ENCODE results near the gene TRIP6. TPM values are rescaled to one million over a fixed set of nuclear protein-coding genes. Genes with fewer than 3 reads are reported as not detected.

TRIP6 gene
- total and polyA plus RNA-seq, 2 of the 8 experiments (the other 6 are each of a cell fraction or from before 2014, with no cell fraction given) = 88.4 to 103 TPM

DNA sequence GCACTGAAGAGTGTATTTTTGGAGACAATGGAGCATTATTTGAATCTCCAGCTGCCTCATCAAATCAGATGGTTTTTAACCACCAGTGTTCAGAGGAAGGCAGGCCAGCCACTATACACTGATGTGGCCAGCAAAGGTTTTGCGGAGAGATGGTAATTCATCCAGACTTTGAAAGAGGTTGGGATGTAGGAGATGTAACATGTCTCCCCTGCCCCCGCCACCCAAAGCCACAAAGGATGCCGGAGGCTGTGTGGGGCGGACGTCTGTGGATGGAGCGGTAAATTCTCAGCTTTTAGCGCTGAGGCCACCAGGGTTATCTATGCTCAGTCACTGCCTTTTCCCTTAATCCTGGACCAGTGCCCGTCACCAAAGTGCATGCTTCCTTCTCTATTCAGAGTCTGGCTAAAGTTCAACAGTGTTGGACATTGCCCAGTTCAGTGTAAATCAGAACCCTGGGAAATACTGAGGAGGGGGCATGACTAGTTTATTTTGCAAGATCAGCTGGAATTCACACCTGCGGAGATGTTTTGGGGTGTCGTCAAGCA lies 3.7 kb upstream of the TRIP6 start:
- no peak overlapping the region for H3K27ac ChIP-seq (ENCODE audit: low read depth, low read length)
- H3K23ac ChIP-seq (ENCODE audit: insufficient read length) = no peak overlapping the region
- no peak overlapping the region for H2BK20ac ChIP-seq (ENCODE audit: low read length)
- H3K79me2 ChIP-seq (ENCODE audit: control insufficient read depth in 1 of 2, insufficient read depth in 2 of 2, low read length in 2 of 2) = peaks cover 0 to 11% of the 10 kb centered on the region in 2 experiments; a peak in 3 of 4 replicates
- peaks cover 6 to 22% (median 11%) of the 10 kb centered on the region in 4 experiments; a peak in 7 of 8 replicates for H3K36me3 ChIP-seq (ENCODE audit: control insufficient read depth in 2 of 4, insufficient read depth in 4 of 4, low read length in 3 of 4)
- H2BK12ac ChIP-seq (ENCODE audit: low read depth, low read length) = no peak overlapping the region
- no peaks in the 10 kb centered on the region for H3K27me3 ChIP-seq (replicated peaks in 1 of 4; ENCODE audit: control insufficient read depth in 3 of 4, extremely low read depth in 1 of 4, insufficient read depth in 3 of 4, low read length in 3 of 4)
- ChIA-PET CTCF (ENCODE audit: partially characterized antibody) (interaction anchor here (1.4 to 4.5 kb wide), 3 partner anchors 7 to 172 kb away, joined by 4 to 25 read pairs (median 8); no protein-coding TSS in a partner anchor), POLR2A (ENCODE audit: partially characterized antibody) (interaction anchor here (0.8 to 2.1 kb wide), 5 partner anchors 8 to 60 kb away, joined by 3 to 10 read pairs (median 3); no protein-coding TSS in a partner anchor)
- no peak for TF ChIP-seq YY1 (IDR thresholded peaks at IDR 0.05; ENCODE audit: low read depth, low read length)
- TF ChIP-seq RBBP5 (IDR thresholded peaks at IDR 0.05; ENCODE audit: borderline replicate concordance, low read depth, low read length) = no peak
- TF ChIP-seq KDM4A (IDR thresholded peaks at IDR 0.05; ENCODE audit: low read depth, low read length, severe bottlenecking) = no peak
- TF ChIP-seq, protein P1, sequence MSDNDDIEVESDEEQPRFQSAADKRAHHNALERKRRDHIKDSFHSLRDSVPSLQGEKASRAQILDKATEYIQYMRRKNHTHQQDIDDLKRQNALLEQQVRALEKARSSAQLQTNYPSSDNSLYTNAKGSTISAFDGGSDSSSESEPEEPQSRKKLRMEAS (IDR thresholded peaks at IDR 0.05) = no peak
- TF ChIP-seq HDAC6 (IDR thresholded peaks at IDR 0.05; ENCODE audit: low read depth, low read length) = no peak
- TF ChIP-seq MAFK (IDR thresholded peaks at IDR 0.05; ENCODE audit: low read depth, low read length) = no peak
- no peak for TF ChIP-seq RXRA (IDR thresholded peaks at IDR 0.05; ENCODE audit: insufficient read depth, low read depth, low read length)
- no peak for TF ChIP-seq GTF2F1 (IDR thresholded peaks at IDR 0.05; ENCODE audit: borderline replicate concordance, low read depth, low read length)
- TF ChIP-seq CBX5 (IDR thresholded peaks at IDR 0.05; ENCODE audit: low read depth, low read length) = no peak
- TF ChIP-seq POLR2AphosphoS5 (IDR thresholded peaks at IDR 0.05; ENCODE audit: low read depth, low read length) = no peak
- H3K4me3 ChIP-seq (ENCODE audit: extremely low read depth in 1 of 4, insufficient read depth in 2 of 4, low read depth in 3 of 4, low read length in 4 of 4) = no peak overlapping the region
- H4K91ac ChIP-seq (replicated peaks; ENCODE audit: insufficient read length, low read length) = no peak overlapping the region
- no peak overlapping the region for H3K14ac ChIP-seq (ENCODE audit: insufficient read length)
- no peak overlapping the region for H3K9ac ChIP-seq (replicated peaks in 1 of 4; ENCODE audit: extremely low read depth in 1 of 4, low read depth in 3 of 4, low read length in 3 of 4)
- FAIRE-seq = no peak
- DNase-seq (ENCODE audit: low read depth in 1 of 2, low spot score in 2 of 2) = no peak
- peaks cover 6% of the 10 kb centered on the region; the same call in 1 of the 2 replicates for H3K23me2 ChIP-seq (ENCODE audit: low read depth, low read length)
- H3K4me1 ChIP-seq (replicated peaks in 1 of 4; ENCODE audit: control insufficient read depth in 3 of 4, insufficient read depth in 4 of 4, low read length in 3 of 4) = peaks cover 2 to 13% (median 11%) of the 10 kb centered on the region in 4 experiments
- no peak overlapping the region for H3K4ac ChIP-seq (replicated peaks; ENCODE audit: insufficient read length, low read depth, low read length)
- no peak overlapping the region for H2BK120ac ChIP-seq (replicated peaks; ENCODE audit: low read depth, low read length)
- WGBS, 2 experiments (ENCODE audit: extremely low coverage in 1 of 2, insufficient coverage in 1 of 2, insufficient read length in 1 of 2, insufficient replicate concordance in 2 of 2, low coverage in 1 of 2, low lambda C conversion rate in 2 of 2, missing lambda C conversion rate in 1 of 2) = 89% methylated on average over 10 of the region's 10 CpGs; no CpG with 5 or more reads in 1 of the 2 experiments
- no peak overlapping the region for H2AK5ac ChIP-seq (ENCODE audit: low read depth, low read length)
- peaks cover 5% of the 10 kb centered on the region for H3K79me1 ChIP-seq (ENCODE audit: low read depth, low read length)
- H4K20me1 ChIP-seq (replicated peaks in 1 of 2; ENCODE audit: control insufficient read depth in 1 of 2, insufficient read depth in 2 of 2, low read length in 2 of 2) = peaks cover 0 to 6% of the 10 kb centered on the region in 2 experiments
- no peak overlapping the region for H3K4me2 ChIP-seq (ENCODE audit: insufficient read depth in 1 of 2, low read depth in 2 of 2, low read length in 2 of 2)
- H3K56ac ChIP-seq (replicated peaks; ENCODE audit: insufficient read length, low read depth, low read length) = no peak overlapping the region
- H2BK5ac ChIP-seq (ENCODE audit: low read depth, low read length) = no peak overlapping the region
- H4K8ac ChIP-seq (ENCODE audit: extremely low read depth, insufficient read depth, low read length) = no peak overlapping the region
- H2BK15ac ChIP-seq (ENCODE audit: low read length) = no peak overlapping the region
- no peak overlapping the region for H3K18ac ChIP-seq (ENCODE audit: extremely low read depth, low read length)
- no peak overlapping the region for H2AFZ ChIP-seq (ENCODE audit: low read length)
- H3K9me3 ChIP-seq (ENCODE audit: insufficient read depth in 2 of 2, low read depth in 1 of 2, low read length in 1 of 2) = no peaks in the 10 kb centered on the region
- H4K5ac ChIP-seq (ENCODE audit: insufficient read length, low read depth, low read length) = no peak overlapping the region
